IPS-20b (cell line): Measurements from ENCODE around the gene DOCK2.
"Not testable (repeated sequence)": the region's sequence is repeated elsewhere in the genome, so short reads cannot be mapped to it uniquely, and the experiment has no call there.

Experiments
- H3K27ac ChIP-seq: one replicate; pipeline ENCODE4 v1.5.1; 2013; ENCODE audit warnings: low read length
- H3K27me3 ChIP-seq: 2 replicates; pipeline ENCODE4 v1.6.1; 2013; ENCODE audit warnings: mild to moderate bottlenecking, low read length, inconsistent platforms; ENCODE audit not compliant: insufficient read depth
- H3K36me3 ChIP-seq: 2 replicates; pipeline ENCODE4 v1.6.1; 2013; ENCODE audit warnings: low read depth, mild to moderate bottlenecking, inconsistent platforms, low read length, moderate library complexity; ENCODE audit not compliant: insufficient read depth
- H3K4me1 ChIP-seq: 2 replicates; pipeline ENCODE4 v1.6.1; 2013; ENCODE audit warnings: mild to moderate bottlenecking, control low read depth, inconsistent platforms, low read length, moderate library complexity; ENCODE audit not compliant: insufficient read depth
- H3K4me3 ChIP-seq: 2 replicates; pipeline ENCODE4 v1.5.1; 2013; ENCODE audit warnings: mild to moderate bottlenecking, low read length, inconsistent platforms
- H3K9ac ChIP-seq: 2 replicates; pipeline ENCODE4 v1.6.1; 2013; ENCODE audit warnings: low read depth, mild to moderate bottlenecking, inconsistent platforms, low read length, moderate library complexity
- H3K9me3 ChIP-seq: 2 replicates; pipeline ENCODE4 v1.6.1; 2013; ENCODE audit warnings: mild to moderate bottlenecking, low read depth, low read length, inconsistent platforms; ENCODE audit not compliant: insufficient read depth

DOCK2 gene

DNA sequence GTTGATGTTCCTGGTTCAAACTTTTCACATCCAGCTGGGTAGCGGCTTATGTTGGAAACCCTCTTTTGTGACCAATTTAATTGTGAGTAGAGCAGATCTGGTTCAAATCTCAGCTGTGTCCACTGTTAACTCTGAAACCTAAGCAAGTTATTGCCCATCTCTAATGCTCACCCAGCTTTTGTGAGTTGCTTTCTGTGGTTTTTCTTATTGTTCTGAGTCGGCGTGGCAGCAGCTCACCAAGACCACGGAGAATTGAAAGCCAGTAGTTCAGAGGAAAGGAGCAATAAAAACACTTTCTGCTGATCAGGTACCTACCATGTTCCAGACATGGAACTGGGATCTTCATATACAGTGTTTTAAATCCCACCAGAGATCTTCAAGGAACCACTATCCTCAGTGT, 114.4 kb downstream of the DOCK2 start:
- Histone ChIP-seq H3K36me3 (no peaks in the 10 kb centered on the region), H3K27me3 (no peaks in the 10 kb centered on the region), H3K27ac (no peak overlapping the region), H3K4me1 (peaks cover 7% of the 10 kb centered on the region), H3K9ac (no peak overlapping the region), H3K4me3 (no peak overlapping the region), H3K9me3 (no peaks in the 10 kb centered on the region)

DNA sequence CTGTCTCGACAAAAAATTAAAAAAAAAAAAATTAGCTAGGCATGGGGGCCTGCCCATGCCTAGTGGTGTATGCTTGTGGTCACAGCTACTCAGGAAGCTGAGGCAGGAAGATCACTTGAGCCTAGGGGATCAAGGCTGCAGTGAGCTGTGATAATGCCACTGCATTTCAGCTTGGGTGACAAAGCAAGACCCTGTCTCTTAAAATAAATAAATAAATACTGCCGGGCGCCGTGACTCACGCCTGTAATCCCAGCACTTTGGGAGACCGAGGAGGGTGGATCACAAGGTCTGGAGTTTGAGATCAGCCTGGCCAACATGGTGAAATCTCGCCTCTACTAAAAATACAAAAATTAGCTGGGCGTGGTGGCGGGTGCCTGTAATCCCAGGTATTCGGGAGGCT, 115.5 kb downstream of the DOCK2 start:
- not testable (repeated sequence) for H3K9ac ChIP-seq, H3K4me1 ChIP-seq, H3K9me3 ChIP-seq, H3K36me3 ChIP-seq, H3K27ac ChIP-seq, H3K27me3 ChIP-seq, H3K4me3 ChIP-seq

GRCh38 chr5:169753795-169754194, 116.7 kb downstream of the DOCK2 start:
- H3K27me3 ChIP-seq = no peaks in the 10 kb centered on the region
- H3K4me3 ChIP-seq = no peak overlapping the region
- H3K9ac ChIP-seq = no peak overlapping the region
- peaks cover 7% of the 10 kb centered on the region for H3K4me1 ChIP-seq
- H3K27ac ChIP-seq = no peak overlapping the region
- H3K36me3 ChIP-seq = no peaks in the 10 kb centered on the region
- no peaks in the 10 kb centered on the region for H3K9me3 ChIP-seq

DNA sequence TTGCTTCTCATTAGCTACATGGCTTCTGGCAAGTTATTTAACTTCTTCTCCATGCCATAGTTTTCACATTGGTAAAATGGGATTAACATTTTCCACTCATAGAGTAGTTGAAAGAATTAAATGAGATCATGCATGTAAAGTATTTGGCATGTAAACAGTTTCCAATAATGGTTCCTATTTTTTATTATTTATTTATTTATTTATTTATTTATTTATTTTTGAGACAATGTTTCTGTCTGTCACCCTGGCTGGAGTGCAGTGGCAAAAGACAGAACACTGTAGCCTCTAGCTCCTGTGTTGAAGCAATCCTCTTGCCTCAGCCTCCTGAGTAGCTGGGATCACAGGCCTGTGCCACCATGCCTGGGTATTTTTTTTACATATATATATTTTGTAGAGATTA, 117.7 kb downstream of the DOCK2 start:
- no peaks in the 10 kb centered on the region for H3K36me3 ChIP-seq
- H3K4me1 ChIP-seq = peaks cover 7% of the 10 kb centered on the region
- H3K4me3 ChIP-seq = no peak overlapping the region
- no peak overlapping the region for H3K27ac ChIP-seq
- H3K27me3 ChIP-seq = no peaks in the 10 kb centered on the region
- H3K9ac ChIP-seq = no peak overlapping the region
- no peaks in the 10 kb centered on the region for H3K9me3 ChIP-seq

DNA sequence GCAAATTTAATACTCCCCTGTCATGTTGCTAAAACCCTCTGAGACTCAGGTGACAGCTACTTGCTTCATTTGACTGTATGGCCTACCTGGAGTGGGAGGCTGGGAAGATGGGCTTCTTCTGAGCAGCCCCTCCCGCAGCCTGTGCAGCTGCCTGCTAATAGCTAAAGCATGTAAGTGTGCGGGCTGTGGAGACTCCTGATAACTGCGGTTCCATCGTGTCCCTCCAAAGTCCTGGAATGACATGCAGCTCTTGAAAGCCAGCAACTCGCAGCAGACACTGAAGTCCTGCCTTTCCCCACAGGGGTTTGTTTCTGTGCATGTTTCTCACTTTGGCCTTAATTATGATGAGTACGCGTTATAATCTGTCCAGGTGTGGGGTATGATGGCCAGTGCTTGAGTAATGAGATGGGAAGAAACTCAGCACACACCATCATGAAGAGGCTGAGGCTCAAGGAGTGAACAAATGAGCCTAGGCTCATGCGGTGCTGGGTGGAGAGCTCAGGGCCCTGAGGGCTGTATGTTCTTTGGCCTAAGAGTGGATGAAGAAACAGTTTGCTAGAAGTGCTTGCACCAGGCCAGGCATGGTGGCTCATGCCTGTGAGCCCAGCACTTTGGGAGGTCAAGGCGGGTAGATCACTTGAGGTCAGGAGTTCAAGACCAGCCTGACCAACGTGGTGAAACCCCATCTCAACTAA, 119.1 kb downstream of the DOCK2 start:
- Histone ChIP-seq H3K4me1 (peaks cover 7% of the 10 kb centered on the region), H3K27me3 (no peaks in the 10 kb centered on the region), H3K36me3 (no peaks in the 10 kb centered on the region), H3K9ac (no peak overlapping the region), H3K4me3 (no peak overlapping the region), H3K9me3 (no peaks in the 10 kb centered on the region), H3K27ac (no peak overlapping the region)

- Histone ChIP-seq H3K9ac (no peak overlapping the region), H3K4me1 (peaks cover 7% of the 10 kb centered on the region), H3K27ac (no peak overlapping the region), H3K9me3 (no peaks in the 10 kb centered on the region), H3K27me3 (no peaks in the 10 kb centered on the region), H3K36me3 (no peaks in the 10 kb centered on the region), H3K4me3 (no peak overlapping the region)
Observed at GRCh38 chr5:169757016-169757415, 119.9 kb downstream of the DOCK2 start.

DNA sequence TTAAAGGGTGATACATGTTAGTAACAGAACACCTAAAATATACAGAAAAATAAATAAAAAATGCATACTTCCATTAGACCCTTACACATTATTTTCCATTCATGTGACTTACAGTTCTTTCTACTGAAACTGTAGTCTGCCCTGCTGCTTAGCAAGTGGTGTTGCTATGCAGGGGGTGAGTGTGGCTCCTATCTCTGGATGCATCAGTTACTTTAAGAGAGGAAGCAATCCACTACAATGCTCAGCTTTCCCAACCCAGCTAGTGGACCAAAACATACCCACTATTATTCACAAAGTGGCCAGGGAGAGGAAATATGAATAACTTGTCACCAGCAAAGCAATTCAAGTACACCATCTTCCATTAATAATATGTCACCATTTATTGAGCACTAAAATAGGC, 121.8 kb downstream of the DOCK2 start:
- H3K9me3 ChIP-seq = no peaks in the 10 kb centered on the region
- H3K4me1 ChIP-seq = peaks cover 15% of the 10 kb centered on the region
- H3K27me3 ChIP-seq = no peaks in the 10 kb centered on the region
- H3K36me3 ChIP-seq = no peaks in the 10 kb centered on the region
- no peak overlapping the region for H3K27ac ChIP-seq
- no peak overlapping the region for H3K9ac ChIP-seq
- H3K4me3 ChIP-seq = no peak overlapping the region

GRCh38 chr5:169760229-169760628, 123.2 kb downstream of the DOCK2 start:
- Histone ChIP-seq H3K9ac (no peak overlapping the region), H3K4me1 (peaks cover 8% of the 10 kb centered on the region), H3K27ac (no peak overlapping the region), H3K27me3 (no peaks in the 10 kb centered on the region), H3K36me3 (no peaks in the 10 kb centered on the region), H3K4me3 (no peak overlapping the region), H3K9me3 (no peaks in the 10 kb centered on the region)

GRCh38 chr5:169762338-169763095, 125.4 kb downstream of the DOCK2 start:
- Histone ChIP-seq H3K36me3 (no peaks in the 10 kb centered on the region), H3K4me3 (no peak overlapping the region), H3K9ac (no peak overlapping the region), H3K9me3 (no peaks in the 10 kb centered on the region), H3K27me3 (no peaks in the 10 kb centered on the region), H3K27ac (no peak overlapping the region), H3K4me1 (peaks cover 10% of the 10 kb centered on the region)

- no peak overlapping the region for H3K27ac ChIP-seq
- peaks cover 18% of the 10 kb centered on the region for H3K4me1 ChIP-seq
- H3K9ac ChIP-seq = no peak overlapping the region
- H3K9me3 ChIP-seq = no peaks in the 10 kb centered on the region
- no peaks in the 10 kb centered on the region for H3K36me3 ChIP-seq
- H3K27me3 ChIP-seq = no peaks in the 10 kb centered on the region
- no peak overlapping the region for H3K4me3 ChIP-seq
Observed at GRCh38 chr5:169763376-169764017, 126.4 kb downstream of the DOCK2 start.

GRCh38 chr5:169764018-169764378, 126.9 kb downstream of the DOCK2 start:
- Histone ChIP-seq H3K27ac (no peak overlapping the region), H3K36me3 (no peaks in the 10 kb centered on the region), H3K9me3 (no peaks in the 10 kb centered on the region), H3K9ac (no peak overlapping the region), H3K4me1 (peaks cover 22% of the 10 kb centered on the region), H3K4me3 (no peak overlapping the region), H3K27me3 (no peaks in the 10 kb centered on the region)
